ENCODE results near the gene RNF207.
A peak's percentile ranks its signal among the peaks of the same experiment; 100 is the strongest.

Gene RNF207

DNA sequence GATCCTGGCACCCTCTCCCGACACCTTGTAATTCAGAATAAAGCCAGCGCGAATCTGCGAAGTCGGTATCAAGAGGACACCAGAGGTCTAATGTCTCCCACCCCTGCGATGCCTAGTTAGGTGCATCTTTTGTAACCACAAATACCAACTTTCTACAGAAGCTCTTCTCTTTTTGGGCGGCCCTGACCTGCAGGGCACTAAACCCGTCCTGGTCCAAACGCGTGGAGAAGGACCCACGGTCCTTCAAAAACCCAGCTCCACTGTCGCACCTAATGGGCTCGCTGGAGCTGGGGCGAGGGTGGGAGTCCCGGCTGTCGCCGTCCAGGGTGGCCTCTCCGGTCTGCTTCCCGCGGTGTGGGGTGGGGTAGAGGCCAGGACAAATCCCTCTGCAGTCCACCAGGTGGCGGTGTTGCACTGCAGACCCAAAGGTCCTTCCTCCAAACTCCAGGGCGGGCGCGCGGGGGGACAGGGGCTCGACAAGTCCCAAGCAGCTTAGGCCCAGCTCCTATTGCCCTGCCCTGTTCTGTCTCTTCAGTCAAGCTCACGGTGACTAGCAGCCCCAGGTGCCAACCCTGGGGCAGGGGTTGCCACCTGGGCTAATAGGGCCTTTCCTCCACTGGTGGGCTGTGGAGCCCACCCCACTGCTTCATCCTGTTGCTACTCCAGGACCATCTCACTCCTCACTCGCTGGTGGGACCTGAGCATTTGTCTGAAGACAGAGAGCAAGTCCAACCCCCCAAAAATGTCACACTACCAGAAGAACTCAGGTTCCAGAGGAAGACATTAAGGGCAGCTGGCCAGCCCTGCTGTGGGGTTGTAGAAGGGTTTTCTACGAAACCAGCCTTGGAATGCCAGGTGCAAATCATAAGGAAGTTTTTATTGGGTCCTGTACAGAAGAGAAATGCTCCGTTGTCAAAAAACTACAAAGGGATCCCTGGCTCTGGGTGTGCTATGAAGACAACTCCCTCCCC is 40.9 kb downstream of the RNF207 start (continued):
- TF ChIP-seq ZNF223 (tag by site-specific recombination; IDR thresholded peaks at IDR 0.05) (no peak), ZNF366 (tag by site-specific recombination; conservative IDR thresholded peaks at IDR 0.05) (no peak), TCF7L2 (IDR thresholded peaks at IDR 0.05; ENCODE audit: borderline replicate concordance, low read depth, low read length) (no peak), ZNF132 (tag by site-specific recombination; IDR thresholded peaks at IDR 0.05; ENCODE audit: borderline replicate concordance) (no peak), ZNF626 (tag by site-specific recombination; IDR thresholded peaks at IDR 0.05) (no peak), ZNF311 (tag by site-specific recombination; IDR thresholded peaks at IDR 0.05; ENCODE audit: borderline replicate concordance) (no peak), ZEB2 (tag by site-specific recombination; IDR thresholded peaks at IDR 0.05) (0 out of 2 replicates have a peak, but pooled peaks have one; percentile 57), BCL11B (tag by site-specific recombination; IDR thresholded peaks at IDR 0.05; ENCODE audit: low read depth) (0 out of 2 replicates have a peak, but pooled peaks have one; percentile 55), ZNF391 (tag by site-specific recombination; IDR thresholded peaks at IDR 0.05; ENCODE audit: borderline replicate concordance, low read depth) (peak; percentile 47; the same call in 1 of the 2 replicates), GLI2 (tag by site-specific recombination; IDR thresholded peaks at IDR 0.05; ENCODE audit: borderline replicate concordance, low read depth) (no peak), ZNF426 (tag by site-specific recombination; IDR thresholded peaks at IDR 0.05) (no peak), SETDB1 (IDR thresholded peaks at IDR 0.05; ENCODE audit: insufficient read length, low read length) (no peak), ZNF529 (tag by site-specific recombination; IDR thresholded peaks at IDR 0.05; ENCODE audit: insufficient replicate concordance) (no peak), ZNF791 (tag by site-specific recombination; IDR thresholded peaks at IDR 0.05) (no peak), ZNF433 (tag by site-specific recombination; IDR thresholded peaks at IDR 0.05; ENCODE audit: low read depth) (no peak), HOXD13 (CRISPR knock-in tag; IDR thresholded peaks at IDR 0.05; ENCODE audit: borderline replicate concordance) (no peak), ZNF701 (tag by site-specific recombination; IDR thresholded peaks at IDR 0.05) (no peak), ZNF404 (tag by site-specific recombination; IDR thresholded peaks at IDR 0.05) (no peak)
- TF ChIP-seq, protein P1, sequence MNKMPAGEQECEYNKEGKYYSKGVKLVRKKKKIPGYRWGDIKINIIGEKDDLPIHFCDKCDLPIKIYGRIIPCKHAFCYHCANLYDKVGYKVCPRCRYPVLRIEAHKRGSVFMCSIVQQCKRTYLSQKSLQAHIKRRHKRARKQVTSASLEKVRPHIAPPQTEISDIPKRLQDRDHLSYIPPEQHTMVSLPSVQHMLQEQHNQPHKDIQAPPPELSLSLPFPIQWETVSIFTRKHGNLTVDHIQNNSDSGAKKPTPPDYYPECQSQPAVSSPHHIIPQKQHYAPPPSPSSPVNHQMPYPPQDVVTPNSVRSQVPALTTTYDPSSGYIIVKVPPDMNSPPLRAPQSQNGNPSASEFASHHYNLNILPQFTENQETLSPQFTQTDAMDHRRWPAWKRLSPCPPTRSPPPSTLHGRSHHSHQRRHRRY (tag by site-specific recombination; IDR thresholded peaks at IDR 0.05) = no peak
- TF ChIP-seq, protein P2, sequence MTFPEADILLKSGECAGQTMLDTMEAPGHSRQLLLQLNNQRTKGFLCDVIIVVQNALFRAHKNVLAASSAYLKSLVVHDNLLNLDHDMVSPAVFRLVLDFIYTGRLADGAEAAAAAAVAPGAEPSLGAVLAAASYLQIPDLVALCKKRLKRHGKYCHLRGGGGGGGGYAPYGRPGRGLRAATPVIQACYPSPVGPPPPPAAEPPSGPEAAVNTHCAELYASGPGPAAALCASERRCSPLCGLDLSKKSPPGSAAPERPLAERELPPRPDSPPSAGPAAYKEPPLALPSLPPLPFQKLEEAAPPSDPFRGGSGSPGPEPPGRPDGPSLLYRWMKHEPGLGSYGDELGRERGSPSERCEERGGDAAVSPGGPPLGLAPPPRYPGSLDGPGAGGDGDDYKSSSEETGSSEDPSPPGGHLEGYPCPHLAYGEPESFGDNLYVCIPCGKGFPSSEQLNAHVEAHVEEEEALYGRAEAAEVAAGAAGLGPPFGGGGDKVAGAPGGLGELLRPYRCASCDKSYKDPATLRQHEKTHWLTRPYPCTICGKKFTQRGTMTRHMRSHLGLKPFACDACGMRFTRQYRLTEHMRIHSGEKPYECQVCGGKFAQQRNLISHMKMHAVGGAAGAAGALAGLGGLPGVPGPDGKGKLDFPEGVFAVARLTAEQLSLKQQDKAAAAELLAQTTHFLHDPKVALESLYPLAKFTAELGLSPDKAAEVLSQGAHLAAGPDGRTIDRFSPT (tag by site-specific recombination; IDR thresholded peaks at IDR 0.05) = no peak
- TF ChIP-seq, protein P3, sequence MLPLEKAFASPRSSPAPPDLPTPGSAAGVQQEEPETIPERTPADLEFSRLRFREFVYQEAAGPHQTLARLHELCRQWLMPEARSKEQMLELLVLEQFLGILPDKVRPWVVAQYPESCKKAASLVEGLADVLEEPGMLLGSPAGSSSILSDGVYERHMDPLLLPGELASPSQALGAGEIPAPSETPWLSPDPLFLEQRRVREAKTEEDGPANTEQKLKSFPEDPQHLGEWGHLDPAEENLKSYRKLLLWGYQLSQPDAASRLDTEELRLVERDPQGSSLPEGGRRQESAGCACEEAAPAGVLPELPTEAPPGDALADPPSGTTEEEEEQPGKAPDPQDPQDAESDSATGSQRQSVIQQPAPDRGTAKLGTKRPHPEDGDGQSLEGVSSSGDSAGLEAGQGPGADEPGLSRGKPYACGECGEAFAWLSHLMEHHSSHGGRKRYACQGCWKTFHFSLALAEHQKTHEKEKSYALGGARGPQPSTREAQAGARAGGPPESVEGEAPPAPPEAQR (tag by site-specific recombination; IDR thresholded peaks at IDR 0.05) = no peak
- TF ChIP-seq, protein P4, sequence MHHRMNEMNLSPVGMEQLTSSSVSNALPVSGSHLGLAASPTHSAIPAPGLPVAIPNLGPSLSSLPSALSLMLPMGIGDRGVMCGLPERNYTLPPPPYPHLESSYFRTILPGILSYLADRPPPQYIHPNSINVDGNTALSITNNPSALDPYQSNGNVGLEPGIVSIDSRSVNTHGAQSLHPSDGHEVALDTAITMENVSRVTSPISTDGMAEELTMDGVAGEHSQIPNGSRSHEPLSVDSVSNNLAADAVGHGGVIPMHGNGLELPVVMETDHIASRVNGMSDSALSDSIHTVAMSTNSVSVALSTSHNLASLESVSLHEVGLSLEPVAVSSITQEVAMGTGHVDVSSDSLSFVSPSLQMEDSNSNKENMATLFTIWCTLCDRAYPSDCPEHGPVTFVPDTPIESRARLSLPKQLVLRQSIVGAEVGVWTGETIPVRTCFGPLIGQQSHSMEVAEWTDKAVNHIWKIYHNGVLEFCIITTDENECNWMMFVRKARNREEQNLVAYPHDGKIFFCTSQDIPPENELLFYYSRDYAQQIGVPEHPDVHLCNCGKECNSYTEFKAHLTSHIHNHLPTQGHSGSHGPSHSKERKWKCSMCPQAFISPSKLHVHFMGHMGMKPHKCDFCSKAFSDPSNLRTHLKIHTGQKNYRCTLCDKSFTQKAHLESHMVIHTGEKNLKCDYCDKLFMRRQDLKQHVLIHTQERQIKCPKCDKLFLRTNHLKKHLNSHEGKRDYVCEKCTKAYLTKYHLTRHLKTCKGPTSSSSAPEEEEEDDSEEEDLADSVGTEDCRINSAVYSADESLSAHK (tag by site-specific recombination; IDR thresholded peaks at IDR 0.05) = no peak
- TF ChIP-seq, protein P5, sequence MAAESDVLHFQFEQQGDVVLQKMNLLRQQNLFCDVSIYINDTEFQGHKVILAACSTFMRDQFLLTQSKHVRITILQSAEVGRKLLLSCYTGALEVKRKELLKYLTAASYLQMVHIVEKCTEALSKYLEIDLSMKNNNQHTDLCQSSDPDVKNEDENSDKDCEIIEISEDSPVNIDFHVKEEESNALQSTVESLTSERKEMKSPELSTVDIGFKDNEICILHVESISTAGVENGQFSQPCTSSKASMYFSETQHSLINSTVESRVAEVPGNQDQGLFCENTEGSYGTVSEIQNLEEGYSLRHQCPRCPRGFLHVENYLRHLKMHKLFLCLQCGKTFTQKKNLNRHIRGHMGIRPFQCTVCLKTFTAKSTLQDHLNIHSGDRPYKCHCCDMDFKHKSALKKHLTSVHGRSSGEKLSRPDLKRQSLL (tag by site-specific recombination; IDR thresholded peaks at IDR 0.05) = no peak
- TF ChIP-seq, protein P6, sequence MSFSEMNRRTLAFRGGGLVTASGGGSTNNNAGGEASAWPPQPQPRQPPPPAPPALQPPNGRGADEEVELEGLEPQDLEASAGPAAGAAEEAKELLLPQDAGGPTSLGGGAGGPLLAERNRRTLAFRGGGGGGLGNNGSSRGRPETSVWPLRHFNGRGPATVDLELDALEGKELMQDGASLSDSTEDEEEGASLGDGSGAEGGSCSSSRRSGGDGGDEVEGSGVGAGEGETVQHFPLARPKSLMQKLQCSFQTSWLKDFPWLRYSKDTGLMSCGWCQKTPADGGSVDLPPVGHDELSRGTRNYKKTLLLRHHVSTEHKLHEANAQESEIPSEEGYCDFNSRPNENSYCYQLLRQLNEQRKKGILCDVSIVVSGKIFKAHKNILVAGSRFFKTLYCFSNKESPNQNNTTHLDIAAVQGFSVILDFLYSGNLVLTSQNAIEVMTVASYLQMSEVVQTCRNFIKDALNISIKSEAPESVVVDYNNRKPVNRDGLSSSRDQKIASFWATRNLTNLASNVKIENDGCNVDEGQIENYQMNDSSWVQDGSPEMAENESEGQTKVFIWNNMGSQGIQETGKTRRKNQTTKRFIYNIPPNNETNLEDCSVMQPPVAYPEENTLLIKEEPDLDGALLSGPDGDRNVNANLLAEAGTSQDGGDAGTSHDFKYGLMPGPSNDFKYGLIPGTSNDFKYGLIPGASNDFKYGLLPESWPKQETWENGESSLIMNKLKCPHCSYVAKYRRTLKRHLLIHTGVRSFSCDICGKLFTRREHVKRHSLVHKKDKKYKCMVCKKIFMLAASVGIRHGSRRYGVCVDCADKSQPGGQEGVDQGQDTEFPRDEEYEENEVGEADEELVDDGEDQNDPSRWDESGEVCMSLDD (tag by site-specific recombination; IDR thresholded peaks at IDR 0.05) = peak; percentile 77
- TF ChIP-seq, protein P7, sequence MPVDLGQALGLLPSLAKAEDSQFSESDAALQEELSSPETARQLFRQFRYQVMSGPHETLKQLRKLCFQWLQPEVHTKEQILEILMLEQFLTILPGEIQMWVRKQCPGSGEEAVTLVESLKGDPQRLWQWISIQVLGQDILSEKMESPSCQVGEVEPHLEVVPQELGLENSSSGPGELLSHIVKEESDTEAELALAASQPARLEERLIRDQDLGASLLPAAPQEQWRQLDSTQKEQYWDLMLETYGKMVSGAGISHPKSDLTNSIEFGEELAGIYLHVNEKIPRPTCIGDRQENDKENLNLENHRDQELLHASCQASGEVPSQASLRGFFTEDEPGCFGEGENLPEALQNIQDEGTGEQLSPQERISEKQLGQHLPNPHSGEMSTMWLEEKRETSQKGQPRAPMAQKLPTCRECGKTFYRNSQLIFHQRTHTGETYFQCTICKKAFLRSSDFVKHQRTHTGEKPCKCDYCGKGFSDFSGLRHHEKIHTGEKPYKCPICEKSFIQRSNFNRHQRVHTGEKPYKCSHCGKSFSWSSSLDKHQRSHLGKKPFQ (tag by site-specific recombination; IDR thresholded peaks at IDR 0.05) = 0 out of 2 replicates have a peak, but pooled peaks have one; percentile 15

Measured in HEK293 (cell line).